G401.6 (cell line): ENCODE results near the gene DCXR.

Experiments
- FAIRE-seq: peaks from 2 replicates; lab custom pipeline; 2012; peaks lifted over from hg19 to GRCh38; lab: Jason Lieb, UNC

Gene DCXR

GRCh38 chr17:82072827-82073226 lies 35.3 kb upstream of the DCXR start:
- FAIRE-seq: no peak

DNA sequence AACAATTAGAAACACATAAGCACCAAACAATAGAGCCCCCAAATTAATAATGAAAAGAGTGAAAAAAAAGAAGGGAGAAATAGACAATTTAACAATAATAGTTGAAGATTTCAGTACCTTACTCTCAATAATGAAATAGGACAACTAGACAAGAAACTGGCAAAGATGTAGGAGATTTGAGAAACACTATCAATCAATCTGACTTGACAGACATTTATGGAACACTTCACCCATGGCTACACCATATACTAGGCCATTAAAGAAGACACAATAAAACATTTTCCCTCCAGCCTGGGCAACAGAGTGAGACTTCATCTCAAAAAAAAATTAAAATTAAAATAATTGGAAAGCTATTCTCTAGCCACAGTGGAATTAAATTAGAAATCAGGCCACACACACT lies 33.1 kb upstream of the DCXR start:
- FAIRE-seq: no peak

DNA sequence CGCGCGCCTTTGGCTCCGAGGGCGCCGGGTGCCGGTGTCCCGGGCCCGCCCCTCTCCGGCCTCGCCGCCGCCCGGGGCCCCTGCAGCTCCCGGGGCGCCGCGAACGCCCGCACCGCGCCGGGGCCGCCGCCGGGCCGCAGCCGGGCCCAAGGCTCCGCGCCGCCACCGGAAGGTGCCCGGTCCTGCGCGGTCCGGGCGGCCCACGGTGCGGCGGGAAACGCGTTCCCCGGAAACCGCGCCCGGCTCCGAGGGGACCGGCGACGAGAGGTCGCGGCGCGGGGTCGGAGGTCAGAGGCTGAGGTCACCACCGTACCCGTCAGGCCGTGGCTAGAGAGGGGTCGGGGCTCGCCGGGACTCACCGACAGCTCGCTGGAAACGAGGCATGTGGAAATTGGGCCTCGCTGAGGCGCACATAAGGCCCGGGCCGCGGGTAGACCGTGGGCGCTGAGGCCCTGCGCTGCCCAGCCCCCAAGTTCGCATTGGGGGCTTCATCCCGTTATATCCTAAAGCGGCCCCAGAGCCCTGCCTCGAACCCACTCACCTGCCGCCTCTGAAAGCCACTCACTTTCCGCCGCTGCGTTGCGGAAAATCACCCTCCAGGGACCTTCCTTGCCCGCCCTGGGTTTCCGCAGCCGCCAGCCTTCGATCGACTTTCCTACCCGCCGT lies 28.3 kb upstream of the DCXR start, which contains the start of gene DUS1L:
Gene DUS1L (minus strand): TSS at position 167 of the 666 bp plus-strand sequence. CDS start 745 bp downstream, outside the sequence.
- no peak for FAIRE-seq

- no peak for FAIRE-seq
These were observed 27.7 kb upstream of the DCXR start for GRCh38 chr17:82065193-82065637.

GRCh38 chr17:82064433-82065192 lies 27.1 kb upstream of the DCXR start:
- FAIRE-seq: no peak

DNA sequence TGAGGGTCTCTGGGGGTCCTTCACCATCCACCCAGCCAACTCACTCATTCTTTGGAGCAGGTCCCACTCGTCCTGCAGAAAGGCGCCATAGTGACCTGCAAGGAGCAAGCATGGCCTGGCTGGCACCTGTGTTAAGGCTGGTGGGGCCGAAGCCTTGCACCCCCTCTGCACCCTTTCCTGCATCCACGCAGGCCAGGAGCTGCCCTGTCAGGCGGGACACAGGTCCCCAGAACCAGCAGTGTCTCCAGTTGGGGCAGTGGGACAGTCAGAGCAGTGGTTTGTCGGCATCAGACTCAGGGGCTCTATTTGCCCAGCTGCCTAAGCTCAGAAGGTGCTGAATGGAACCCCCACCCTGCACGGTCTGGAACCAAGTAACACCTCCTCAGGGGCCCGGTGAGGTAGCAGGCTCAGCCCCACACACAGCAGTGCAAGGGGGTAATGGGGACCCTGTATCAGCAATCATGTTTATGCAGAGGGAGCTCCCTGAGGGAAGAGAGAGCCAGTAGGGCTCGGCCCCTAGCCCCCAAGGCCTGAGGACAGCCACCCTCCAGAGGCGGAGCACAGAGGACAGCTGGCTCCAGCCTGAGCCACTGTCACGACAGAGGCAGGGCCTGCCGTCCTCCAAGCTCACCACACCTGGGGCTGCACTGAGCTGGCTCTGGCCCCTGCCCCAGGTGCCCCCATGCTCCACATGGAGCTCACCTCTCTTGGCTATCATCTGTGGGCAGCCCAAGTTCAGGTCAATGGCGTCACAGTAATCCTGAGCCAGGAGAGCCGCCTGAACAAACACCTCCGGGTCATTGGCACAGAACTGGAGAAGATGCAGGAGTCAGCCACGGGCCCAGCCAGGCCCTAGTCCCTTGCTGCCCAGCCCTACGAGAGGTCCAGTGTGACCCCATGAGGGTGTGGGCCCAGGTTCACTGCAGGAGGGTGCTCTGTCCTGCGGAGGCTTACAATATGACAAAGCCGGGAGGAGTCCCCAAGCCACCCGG lies 26.2 kb upstream of the DCXR start:
- no peak for FAIRE-seq

GRCh38 chr17:82062984-82063368 lies 25.5 kb upstream of the DCXR start:
- no peak for FAIRE-seq

GRCh38 chr17:82062076-82062983 lies 24.8 kb upstream of the DCXR start:
- no peak for FAIRE-seq

- FAIRE-seq: no peak
These were observed 23.8 kb upstream of the DCXR start for GRCh38 chr17:82061047-82061925.

DNA sequence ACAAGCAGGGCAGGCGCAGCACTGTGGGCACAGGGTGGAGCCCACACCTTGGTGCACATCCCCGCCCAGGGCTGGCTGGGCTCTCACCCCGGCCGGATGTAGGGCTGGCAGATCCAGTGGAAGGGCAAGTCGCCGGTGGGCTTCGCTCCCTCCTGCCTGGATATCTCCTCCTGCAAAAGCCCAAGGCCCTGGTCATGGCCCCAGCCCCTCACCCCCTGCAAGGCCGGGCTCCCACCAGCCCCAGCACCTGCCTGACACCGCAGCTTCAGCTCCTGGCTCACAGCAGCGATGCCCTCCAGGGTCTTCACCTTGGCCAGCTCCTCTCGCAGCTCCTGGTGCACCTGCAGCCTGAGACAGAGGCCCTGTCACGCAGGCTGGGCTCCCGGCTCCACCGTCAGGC lies 23.1 kb upstream of the DCXR start:
- no peak for FAIRE-seq

- FAIRE-seq: no peak
These were observed 22.5 kb upstream of the DCXR start for GRCh38 chr17:82060001-82060380.

GRCh38 chr17:82059272-82060000 lies 21.9 kb upstream of the DCXR start:
- no peak for FAIRE-seq

DNA sequence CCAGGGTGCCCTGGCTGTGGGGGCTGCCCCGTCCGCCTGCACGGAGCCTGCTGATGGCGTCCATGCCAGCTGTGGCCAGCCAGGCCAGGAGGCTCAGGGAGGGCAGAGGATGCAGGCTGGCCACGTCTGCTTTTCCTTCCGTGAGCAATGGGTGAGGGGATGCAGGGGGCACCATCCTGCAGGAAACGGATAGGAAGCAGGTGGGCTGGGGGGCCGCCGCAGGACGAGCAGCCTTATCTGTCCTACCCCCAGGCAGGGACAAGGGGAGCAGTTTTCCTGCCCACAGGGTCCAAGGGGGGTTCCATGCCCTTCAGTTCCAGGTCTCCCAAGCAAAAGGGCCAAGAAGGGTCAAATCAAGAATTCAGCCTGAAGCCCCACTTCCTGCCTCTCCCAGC lies 21.4 kb upstream of the DCXR start:
- no peak for FAIRE-seq

DNA sequence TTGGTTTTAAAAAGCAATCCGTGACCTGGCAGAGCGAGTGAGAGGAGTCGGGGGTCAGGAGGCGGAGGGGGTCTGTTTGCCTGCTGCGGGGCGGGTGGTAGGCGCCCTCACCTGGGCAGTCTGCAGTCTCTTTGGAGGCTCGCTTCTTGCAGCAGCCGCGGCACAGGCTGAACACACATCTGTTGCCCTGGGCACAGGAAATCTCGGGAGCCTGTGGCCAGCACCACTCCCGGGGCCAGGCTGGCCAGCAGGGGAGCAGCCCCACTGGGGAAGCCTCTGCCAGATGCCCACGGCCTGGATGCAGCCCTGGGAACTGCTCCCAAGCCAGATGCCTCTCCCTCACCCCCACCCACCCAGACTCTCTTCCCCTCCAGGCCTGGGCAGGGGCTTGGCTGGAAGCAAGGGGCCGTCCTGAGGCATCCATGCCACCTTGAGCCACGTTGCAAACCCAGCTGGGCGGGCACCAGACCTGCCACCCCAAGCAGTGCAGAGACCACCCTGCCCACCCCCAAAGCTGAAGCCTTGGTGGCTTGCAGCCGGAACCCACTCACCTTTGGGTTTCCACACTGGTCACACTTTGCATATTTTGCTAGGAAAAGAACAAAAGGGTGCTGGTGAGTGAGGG lies 20.8 kb upstream of the DCXR start:
- no peak for FAIRE-seq

DNA sequence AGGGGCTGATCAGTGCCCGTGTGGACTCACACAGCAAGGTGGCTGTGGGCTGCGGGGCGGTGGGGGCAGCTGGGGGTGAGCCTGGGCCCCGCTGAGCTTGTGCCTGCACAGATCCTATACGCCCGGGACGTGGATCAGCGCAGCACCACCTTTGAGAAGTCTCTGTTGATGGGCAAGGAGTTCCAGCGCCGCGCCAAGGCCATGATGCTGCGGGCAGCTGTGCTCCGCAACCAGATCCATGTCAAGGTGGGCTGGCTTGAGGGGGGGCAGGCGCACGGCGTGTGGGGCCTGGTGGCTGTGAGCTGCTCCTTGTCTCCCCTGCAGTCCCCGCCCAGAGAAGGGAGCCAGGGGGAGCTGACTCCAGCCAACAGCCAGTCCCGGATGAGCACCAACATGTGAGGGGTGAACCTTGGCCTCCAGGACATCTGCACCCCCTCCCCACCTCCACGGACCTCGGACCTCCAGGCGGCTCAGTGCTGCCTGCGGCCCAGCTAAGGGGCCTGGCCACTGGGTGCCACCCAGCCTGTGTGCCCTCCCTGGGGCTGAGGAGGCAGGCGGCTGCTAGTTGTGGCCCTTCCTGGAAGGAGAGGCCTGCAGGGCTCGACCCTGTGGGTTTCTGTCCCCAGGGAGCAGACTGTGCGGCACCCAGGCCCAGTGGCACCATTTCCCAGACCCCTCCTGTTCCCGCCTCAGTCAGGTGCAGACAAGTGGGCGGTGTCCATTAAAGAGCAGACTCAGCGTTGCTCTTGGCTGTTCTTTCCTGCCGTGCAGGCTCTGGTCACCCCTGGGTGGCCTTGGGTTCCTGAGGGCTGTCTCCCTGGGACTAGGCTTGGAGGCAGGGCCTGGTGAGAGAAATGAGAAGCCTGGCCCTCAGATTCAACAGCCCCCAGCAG lies 19.5 kb upstream of the DCXR start:
- no peak for FAIRE-seq

- no peak for FAIRE-seq
These were observed 18.6 kb upstream of the DCXR start for GRCh38 chr17:82055965-82056728.
